Measurements from ENCODE around the gene WBP11.

The WBP11 gene

DNA sequence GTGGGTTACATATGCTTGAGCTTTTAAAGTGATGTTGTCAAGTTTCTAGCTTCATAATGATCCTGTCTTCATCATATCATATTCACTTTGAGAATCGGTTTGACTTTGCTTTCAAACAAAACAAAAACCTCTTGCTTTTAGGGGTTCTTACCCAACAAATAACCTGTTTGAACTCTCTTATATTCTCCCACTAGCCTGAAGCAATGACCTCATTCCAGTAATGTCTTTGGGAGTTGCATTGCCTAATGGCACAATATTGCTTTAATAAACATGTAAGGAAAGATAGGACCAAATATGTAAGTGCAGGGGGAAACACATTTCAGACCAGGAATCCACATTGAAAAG, 27.7 kb downstream of the WBP11 start:
- no peak overlapping the region for H3K4me3 ChIP-seq (ENCODE audit: insufficient read depth, low read length, poor library complexity, severe bottlenecking)
- no peaks in the 10 kb centered on the region for H4K20me1 ChIP-seq (ENCODE audit: low read depth, low read length)
- H3K4me2 ChIP-seq (ENCODE audit: low read depth, low read length, poor library complexity, severe bottlenecking) = peak overlapping the region; percentile 60
- no peak for TF ChIP-seq EZH2phosphoT487 (conservative IDR thresholded peaks at IDR 0.05; ENCODE audit: low read length)
- TF ChIP-seq, protein P1, sequence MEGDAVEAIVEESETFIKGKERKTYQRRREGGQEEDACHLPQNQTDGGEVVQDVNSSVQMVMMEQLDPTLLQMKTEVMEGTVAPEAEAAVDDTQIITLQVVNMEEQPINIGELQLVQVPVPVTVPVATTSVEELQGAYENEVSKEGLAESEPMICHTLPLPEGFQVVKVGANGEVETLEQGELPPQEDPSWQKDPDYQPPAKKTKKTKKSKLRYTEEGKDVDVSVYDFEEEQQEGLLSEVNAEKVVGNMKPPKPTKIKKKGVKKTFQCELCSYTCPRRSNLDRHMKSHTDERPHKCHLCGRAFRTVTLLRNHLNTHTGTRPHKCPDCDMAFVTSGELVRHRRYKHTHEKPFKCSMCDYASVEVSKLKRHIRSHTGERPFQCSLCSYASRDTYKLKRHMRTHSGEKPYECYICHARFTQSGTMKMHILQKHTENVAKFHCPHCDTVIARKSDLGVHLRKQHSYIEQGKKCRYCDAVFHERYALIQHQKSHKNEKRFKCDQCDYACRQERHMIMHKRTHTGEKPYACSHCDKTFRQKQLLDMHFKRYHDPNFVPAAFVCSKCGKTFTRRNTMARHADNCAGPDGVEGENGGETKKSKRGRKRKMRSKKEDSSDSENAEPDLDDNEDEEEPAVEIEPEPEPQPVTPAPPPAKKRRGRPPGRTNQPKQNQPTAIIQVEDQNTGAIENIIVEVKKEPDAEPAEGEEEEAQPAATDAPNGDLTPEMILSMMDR (IDR thresholded peaks at IDR 0.05; ENCODE audit: insufficient read depth, low read length, poor library complexity, severe bottlenecking) = no peak
- H3F3A ChIP-seq (ENCODE audit: insufficient read depth) = peaks cover 32% of the 10 kb centered on the region
- no peaks in the 10 kb centered on the region for H3K9me3 ChIP-seq (ENCODE audit: insufficient read depth, low read length)
- no peak overlapping the region for H3K9ac ChIP-seq (ENCODE audit: low read length)
- no peaks in the 10 kb centered on the region for H3K27me3 ChIP-seq (ENCODE audit: low read length)
- H3K9me2 ChIP-seq (replicated peaks; ENCODE audit: insufficient read depth, low read length) = no peaks in the 10 kb centered on the region
- peak overlapping the region; percentile 5 for H2AFZ ChIP-seq (ENCODE audit: low read depth, low read length, severe bottlenecking)
- H3K27ac ChIP-seq (ENCODE audit: low read depth, low read length) = no peak overlapping the region
- no peaks in the 10 kb centered on the region for H3K36me3 ChIP-seq (ENCODE audit: low read length)
- H3K79me2 ChIP-seq (ENCODE audit: insufficient read depth, low read length) = no peaks in the 10 kb centered on the region

DNA sequence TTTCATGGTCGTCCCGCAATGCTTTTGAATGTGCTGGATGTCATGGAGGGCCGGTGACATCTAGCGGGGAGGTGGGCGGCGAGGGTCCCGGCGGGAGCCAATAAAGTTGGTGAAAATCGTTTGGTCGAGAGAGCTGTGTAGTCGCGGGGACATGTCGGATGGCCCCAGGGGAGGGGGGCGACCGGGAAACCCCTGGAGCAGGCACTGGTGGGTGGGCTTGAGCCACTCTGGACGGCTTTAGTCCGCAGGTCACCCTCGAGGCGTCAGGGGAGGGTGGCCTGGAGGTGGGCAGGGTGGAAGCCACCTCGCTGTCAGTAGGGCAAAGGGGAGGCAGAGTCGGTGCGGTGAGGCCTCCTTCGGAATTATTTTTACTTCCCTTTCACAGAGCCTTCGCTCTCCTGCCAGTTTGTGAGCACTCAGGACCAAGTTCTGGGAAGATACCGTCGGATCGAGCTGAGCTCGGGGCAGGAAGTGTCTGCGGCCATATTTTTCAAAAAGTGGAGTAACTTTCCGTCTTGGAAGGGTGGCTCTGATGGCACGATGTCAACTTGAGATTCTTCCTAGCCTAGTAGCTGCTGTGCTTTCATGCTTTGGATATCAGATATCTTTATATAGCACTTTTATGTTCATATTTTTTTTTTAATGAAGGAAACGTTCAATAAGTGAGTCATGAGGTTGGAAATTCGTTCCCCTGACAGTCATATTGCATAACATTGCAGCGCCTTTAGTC, 28.2 kb downstream of the WBP11 start:
- Histone ChIP-seq H3K9ac (ENCODE audit: low read length) (peak overlapping the region; percentile 55), H3K79me2 (ENCODE audit: insufficient read depth, low read length) (no peaks in the 10 kb centered on the region), H3K9me3 (ENCODE audit: insufficient read depth, low read length) (no peaks in the 10 kb centered on the region), H3K9me2 (replicated peaks; ENCODE audit: insufficient read depth, low read length) (no peaks in the 10 kb centered on the region), H2AFZ (ENCODE audit: low read depth, low read length, severe bottlenecking) (peak overlapping the region; percentile 75), H3K27ac (ENCODE audit: low read depth, low read length) (no peak overlapping the region), H3K4me3 (ENCODE audit: insufficient read depth, low read length, poor library complexity, severe bottlenecking) (peak overlapping the region; percentile 54), H3F3A (ENCODE audit: insufficient read depth) (peaks cover 37% of the 10 kb centered on the region), H3K27me3 (ENCODE audit: low read length) (no peaks in the 10 kb centered on the region), H4K20me1 (ENCODE audit: low read depth, low read length) (no peaks in the 10 kb centered on the region), H3K4me2 (ENCODE audit: low read depth, low read length, poor library complexity, severe bottlenecking) (peak overlapping the region; percentile 60), H3K36me3 (ENCODE audit: low read length) (no peaks in the 10 kb centered on the region)
- TF ChIP-seq, protein P1 (IDR thresholded peaks at IDR 0.05; ENCODE audit: insufficient read depth, low read length, poor library complexity, severe bottlenecking) = no peak
- no peak for TF ChIP-seq EZH2phosphoT487 (conservative IDR thresholded peaks at IDR 0.05; ENCODE audit: low read length)

DNA sequence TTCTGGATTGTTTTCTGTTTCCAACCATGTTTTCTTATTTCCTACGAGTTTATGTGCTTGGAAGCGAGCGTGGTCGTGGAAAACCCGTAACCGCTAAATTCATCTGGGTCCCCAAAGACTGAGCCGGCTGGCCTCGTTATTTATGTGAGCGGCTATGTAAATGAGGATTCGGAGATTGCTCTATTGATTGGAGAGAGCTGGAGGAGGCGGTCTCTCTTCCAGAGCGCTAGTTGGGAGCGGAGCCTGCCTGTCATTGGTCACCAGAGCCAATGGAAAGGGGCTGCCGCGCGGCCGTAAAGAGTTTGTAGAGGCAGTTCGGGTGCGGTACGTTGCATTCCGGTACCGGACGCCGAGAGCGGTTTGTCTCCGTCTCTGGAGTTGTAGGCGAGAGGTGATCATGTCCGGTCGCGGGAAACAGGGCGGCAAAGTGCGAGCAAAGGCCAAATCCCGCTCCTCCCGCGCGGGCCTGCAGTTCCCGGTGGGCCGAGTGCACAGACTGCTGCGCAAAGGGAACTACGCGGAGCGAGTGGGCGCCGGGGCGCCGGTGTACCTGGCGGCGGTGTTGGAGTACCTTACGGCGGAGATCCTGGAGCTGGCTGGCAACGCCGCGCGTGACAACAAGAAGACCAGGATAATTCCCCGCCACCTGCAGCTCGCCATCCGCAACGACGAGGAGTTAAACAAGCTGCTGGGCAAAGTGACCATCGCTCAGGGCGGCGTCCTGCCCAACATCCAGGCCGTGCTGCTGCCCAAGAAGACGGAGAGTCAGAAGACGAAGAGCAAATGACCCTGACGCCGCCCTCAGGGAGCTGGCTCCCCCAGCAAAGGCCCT, 29.0 kb downstream of the WBP11 start:
- TF ChIP-seq, protein P1 (IDR thresholded peaks at IDR 0.05; ENCODE audit: insufficient read depth, low read length, poor library complexity, severe bottlenecking) = no peak
- no peak for TF ChIP-seq EZH2phosphoT487 (conservative IDR thresholded peaks at IDR 0.05; ENCODE audit: low read length)
- Histone ChIP-seq H3K9me3 (ENCODE audit: insufficient read depth, low read length) (no peaks in the 10 kb centered on the region), H3K4me2 (ENCODE audit: low read depth, low read length, poor library complexity, severe bottlenecking) (peak overlapping the region; percentile 60), H3K79me2 (ENCODE audit: insufficient read depth, low read length) (peaks cover 4% of the 10 kb centered on the region), H2AFZ (ENCODE audit: low read depth, low read length, severe bottlenecking) (peak overlapping the region; percentile 75), H3K4me3 (ENCODE audit: insufficient read depth, low read length, poor library complexity, severe bottlenecking) (peak overlapping the region; percentile 54), H3K27me3 (ENCODE audit: low read length) (no peaks in the 10 kb centered on the region), H3K9me2 (replicated peaks; ENCODE audit: insufficient read depth, low read length) (no peaks in the 10 kb centered on the region), H3F3A (ENCODE audit: insufficient read depth) (peaks cover 39% of the 10 kb centered on the region), H3K36me3 (ENCODE audit: low read length) (no peaks in the 10 kb centered on the region), H3K27ac (ENCODE audit: low read depth, low read length) (peak overlapping the region; percentile 61), H3K9ac (ENCODE audit: low read length) (peak overlapping the region; percentile 55), H4K20me1 (ENCODE audit: low read depth, low read length) (no peaks in the 10 kb centered on the region)
